Measurements from ENCODE around the gene HCFC2. TPM values are rescaled to one million over a fixed set of nuclear protein-coding genes. Genes with fewer than 3 reads are reported as not detected.
"Not testable (repeated sequence)": the region's sequence is repeated elsewhere in the genome, so short reads cannot be mapped to it uniquely, and the experiment has no call there.

HCFC2 gene
- 10 to 100 TPM; 16.7 to 18.1 (median 17.6) TPM for polyA plus RNA-seq (ENCODE audit: insufficient read length in 3 of 3)

GRCh38 chr12:104064031-104064841, at the start of gene HCFC2:
HCFC2 (plus strand) TSS chr12:104064531; CDS start chr12:104064561, 30 bp downstream.
- peak in 2 of 3 donors; percentile 76 to 82 for DNase-seq (ENCODE audit: low read depth in 3 of 3, low spot score in 2 of 3)

DNA sequence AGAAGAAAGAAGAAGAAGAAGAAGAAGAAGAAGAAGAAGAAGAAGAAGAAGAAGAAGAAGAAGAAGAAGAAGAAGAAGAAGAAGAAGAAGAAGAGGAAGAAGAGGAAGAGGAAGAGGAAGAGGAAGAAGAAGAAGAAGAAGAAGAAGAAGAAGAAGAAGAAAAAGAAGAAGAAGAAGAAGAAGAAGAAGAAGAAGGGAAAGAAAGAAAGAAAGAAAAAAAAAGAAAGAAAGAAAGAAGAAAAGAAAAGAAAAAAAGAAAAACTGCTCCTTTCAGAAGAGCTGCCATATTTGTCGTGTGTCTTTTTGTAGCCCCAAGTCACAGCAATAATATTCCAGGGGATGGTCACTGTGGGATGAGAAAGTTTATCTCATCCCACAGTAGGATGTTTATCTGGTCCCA, 42.5 kb upstream of the HCFC2 start:
- DNase-seq (ENCODE audit: low read depth in 3 of 3, low spot score in 2 of 3) = not testable (repeated sequence)

DNA sequence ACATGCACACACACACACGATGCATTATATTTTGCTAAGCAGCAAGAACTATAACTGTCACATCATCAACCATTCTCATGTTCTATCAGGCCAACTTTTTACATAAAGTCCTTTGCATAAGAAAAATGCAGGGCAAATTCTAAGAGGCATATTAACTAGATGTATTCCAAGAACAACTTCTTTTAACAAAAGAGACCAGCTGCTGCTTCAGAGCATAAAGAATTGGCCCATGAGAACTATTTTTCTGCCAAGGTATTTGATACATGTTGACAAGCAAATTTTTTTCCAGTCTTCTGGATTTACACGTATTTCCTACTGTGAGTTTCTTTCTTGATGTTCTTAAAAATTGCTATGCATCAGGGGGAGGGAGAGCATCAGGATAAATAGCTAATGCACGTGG, 41.5 kb upstream of the HCFC2 start:
- no peak for DNase-seq (ENCODE audit: low read depth in 3 of 3, low spot score in 2 of 3)

- no peak for DNase-seq (ENCODE audit: low read depth in 3 of 3, low spot score in 2 of 3)
Observed at GRCh38 chr12:104023710-104024109, 40.6 kb upstream of the HCFC2 start.

GRCh38 chr12:104024348-104024747, 40.0 kb upstream of the HCFC2 start:
- no peak for DNase-seq (ENCODE audit: low read depth in 3 of 3, low spot score in 2 of 3)

DNA sequence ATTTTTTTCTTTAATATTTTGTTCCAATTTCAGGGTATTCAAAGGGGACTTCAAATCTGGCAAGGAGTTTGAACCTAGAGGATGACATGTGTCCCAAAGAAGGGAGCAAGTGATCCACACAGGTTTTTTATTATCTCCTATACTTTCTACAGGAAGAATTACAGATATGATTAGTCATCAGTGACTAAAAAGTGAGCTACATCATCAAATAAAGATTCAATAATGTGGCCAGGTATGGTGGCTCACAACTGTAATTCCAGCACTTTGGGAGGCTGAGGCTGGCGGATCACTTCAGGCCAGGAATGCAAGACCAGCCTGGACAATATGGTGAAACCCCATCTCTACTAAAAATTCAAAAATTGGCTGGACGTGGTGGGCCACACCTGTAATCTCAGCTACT, 38.6 kb upstream of the HCFC2 start:
- DNase-seq (ENCODE audit: low read depth in 3 of 3, low spot score in 2 of 3) = no peak

GRCh38 chr12:104026841-104027599, 37.3 kb upstream of the HCFC2 start:
- no peak for DNase-seq (ENCODE audit: low read depth in 3 of 3, low spot score in 2 of 3)

GRCh38 chr12:104030596-104030995, 33.7 kb upstream of the HCFC2 start:
- DNase-seq (ENCODE audit: low read depth in 3 of 3, low spot score in 2 of 3) = not testable (repeated sequence)

- not testable (repeated sequence) for DNase-seq (ENCODE audit: low read depth in 3 of 3, low spot score in 2 of 3)
Observed at GRCh38 chr12:104036143-104036542, 28.2 kb upstream of the HCFC2 start.

GRCh38 chr12:104039769-104040168, 24.6 kb upstream of the HCFC2 start:
- not testable (repeated sequence) for DNase-seq (ENCODE audit: low read depth in 3 of 3, low spot score in 2 of 3)

DNA sequence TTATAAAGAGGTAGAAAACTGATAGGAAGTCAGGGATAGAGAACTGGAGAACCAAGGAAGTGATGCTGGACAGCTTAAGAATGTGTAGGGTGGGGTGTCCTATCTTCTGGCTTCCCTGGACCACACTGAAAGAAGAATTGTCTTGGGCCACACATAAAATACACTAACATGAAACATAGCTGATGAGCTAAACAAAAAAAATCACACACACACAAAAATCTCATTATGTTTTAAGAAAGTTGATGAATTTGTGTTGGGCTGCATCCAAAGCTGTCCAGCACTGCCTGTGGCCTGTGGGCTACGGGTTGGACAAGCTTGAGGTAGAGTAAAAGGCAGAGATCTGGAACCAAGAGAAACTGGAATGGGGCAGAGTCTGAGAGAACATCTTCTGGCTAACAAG, 21.8 kb upstream of the HCFC2 start:
- no peak for DNase-seq (ENCODE audit: low read depth in 3 of 3, low spot score in 2 of 3)

DNA sequence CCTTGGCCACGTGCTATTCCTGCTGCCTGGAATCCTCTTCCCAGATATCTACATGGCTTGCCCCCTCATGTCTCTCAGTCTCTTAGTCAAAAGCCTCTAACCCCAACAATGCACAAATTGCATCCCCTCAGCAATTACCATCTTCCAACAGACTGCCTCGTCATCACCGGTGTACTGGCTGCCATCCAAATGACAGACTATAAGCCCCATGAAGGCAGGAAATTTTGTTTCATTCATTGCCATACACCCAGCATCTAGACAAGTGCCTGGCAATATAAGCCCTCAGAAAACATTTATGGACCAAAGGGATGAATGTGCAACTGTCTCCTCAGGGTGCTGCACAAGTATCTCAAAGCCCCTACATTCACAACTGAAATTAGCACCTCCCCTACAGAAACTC, 20.2 kb upstream of the HCFC2 start:
- DNase-seq (ENCODE audit: low read depth in 3 of 3, low spot score in 2 of 3) = no peak

- DNase-seq (ENCODE audit: low read depth in 3 of 3, low spot score in 2 of 3) = no peak
Observed at GRCh38 chr12:104046306-104046705, 18.0 kb upstream of the HCFC2 start.

- no peak for DNase-seq (ENCODE audit: low read depth in 3 of 3, low spot score in 2 of 3)
Observed at GRCh38 chr12:104048162-104048561, 16.2 kb upstream of the HCFC2 start.

- no peak for DNase-seq (ENCODE audit: low read depth in 3 of 3, low spot score in 2 of 3)
Observed at GRCh38 chr12:104048811-104049210, 15.5 kb upstream of the HCFC2 start.

DNA sequence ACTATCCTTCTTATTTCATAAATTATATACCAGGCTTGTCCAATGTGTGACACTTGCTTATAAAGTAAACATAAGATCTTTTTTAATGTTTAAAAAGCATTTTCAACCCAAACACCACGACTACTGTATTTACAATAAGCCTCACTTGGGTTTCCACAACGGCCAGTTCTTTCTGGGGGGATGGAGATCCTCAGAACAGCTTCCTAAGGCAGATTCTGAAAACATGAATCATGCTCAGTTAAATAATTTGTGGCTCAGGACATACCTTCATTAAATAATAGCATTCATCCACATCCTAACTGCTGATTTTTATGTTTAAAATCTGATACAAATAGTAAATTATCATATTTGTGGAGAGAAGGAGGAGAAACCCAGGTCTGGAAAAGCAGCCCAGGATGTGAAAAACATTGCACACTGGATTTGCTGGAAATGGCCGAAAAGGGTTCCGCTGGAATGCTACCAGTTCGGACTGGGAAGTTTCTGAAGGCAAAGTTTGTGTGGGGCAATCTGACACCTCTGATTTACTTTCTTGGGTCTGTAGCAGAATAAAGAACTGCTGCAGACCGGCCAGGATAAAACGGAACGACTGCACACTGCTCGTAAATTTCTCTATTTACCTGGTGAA, 14.9 kb upstream of the HCFC2 start:
- no peak for DNase-seq (ENCODE audit: low read depth in 3 of 3, low spot score in 2 of 3)

DNA sequence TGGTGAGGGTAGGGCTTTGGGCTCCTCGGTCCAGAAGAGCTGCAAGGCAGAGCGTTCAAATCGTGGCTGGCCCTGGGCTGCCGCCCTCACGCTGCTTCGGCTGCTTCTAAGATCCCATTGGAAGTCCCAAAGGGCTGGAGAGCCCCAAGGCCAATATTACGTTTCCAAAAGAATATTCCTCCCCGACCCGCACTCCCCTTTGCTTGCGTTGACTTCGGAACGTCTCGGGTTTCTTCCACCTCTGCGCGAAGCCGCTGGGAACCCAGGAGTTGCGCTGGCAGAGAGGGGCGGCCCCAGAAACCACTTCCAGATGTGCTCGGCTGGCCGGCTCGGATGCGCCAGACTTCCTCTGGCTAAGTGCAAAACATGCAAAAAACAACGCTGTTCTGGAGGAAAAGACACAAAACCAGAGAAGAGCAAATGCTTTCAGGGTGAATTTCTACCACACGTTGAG, 14.4 kb upstream of the HCFC2 start, which contains the start of gene GLT8D2:
Gene GLT8D2 (minus strand): TSS at position 285 of the 454 bp plus-strand sequence. CDS start 30,539 bp downstream, outside the sequence.
- DNase-seq (ENCODE audit: low read depth in 3 of 3, low spot score in 2 of 3) = no peak

- DNase-seq (ENCODE audit: low read depth in 3 of 3, low spot score in 2 of 3) = no peak
Observed at GRCh38 chr12:104050436-104050835, 13.9 kb upstream of the HCFC2 start.

DNA sequence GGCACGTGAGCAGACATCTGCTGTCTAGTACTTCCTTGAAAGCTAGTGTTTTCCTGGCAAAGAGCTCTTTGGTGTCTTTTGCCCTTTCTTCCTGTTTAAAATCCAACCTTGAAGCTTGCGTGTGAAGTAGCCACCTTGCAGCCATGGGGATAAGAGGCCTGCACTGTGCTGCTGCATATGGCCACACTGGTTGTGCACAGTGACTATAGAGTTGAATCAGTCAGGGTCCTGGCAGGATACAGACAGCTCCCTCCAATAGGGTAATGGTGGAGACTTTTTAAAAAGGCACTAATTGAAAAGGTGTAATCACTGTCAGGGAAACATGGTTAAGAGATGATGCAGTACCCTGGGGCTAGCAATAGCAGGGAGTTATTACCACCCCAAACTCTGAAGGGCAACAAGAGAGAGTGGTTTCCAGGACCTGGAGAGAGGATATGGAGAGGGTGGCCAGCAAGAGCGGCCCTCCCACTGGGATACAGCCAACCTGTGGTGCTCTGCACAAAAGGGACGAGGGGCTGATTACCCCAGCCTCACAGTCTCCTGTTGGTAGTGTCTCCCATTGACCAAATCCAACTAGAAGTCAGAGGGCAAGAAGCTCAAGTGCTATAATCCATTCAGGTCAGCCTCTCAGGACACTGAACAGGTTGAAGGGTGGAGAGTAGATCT, 9.5 kb upstream of the HCFC2 start:
- DNase-seq (ENCODE audit: low read depth in 3 of 3, low spot score in 2 of 3) = no peak

DNA sequence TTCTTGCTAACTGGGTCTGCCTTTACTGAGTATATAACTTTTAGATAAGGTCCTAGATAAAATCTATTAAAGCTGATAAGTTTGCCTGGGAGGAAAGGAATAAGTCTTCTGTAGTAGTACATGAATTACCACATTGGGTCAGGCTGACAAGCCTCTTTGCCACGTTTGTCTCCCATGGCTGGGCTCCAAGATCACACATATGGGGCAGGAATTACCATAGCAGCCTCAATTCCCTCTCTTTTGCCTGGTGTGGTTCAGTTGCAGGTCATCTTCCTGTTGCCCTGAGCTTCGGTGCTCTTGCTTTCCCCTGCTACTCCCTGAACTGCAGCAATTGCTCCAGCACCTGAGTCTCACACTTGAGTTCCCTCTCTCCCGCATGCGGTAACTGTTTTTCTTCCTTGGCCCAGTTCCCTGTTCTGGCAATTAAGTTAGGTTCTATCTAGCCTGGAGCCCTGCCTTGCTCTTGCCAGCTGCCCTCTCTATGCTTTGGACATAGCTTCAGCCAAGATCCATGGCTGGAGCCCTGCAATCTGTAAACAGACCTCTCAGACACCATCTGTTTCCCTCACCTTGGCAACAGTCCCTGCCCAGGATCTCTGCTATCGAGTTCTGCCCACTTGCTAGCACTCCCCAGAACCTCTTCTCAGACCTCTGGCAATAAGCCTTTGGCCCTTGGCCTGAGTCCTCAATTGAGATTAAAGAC, 8.5 kb upstream of the HCFC2 start:
- no peak for DNase-seq (ENCODE audit: low read depth in 3 of 3, low spot score in 2 of 3)
